ENCODE results near the gene PNPLA1. TPM values are rescaled to one million over a fixed set of nuclear protein-coding genes. Genes with fewer than 3 reads are reported as not detected.

PNPLA1 gene
- total RNA-seq, 1 experiment from 2014 or later: 0.29 TPM

GRCh38 chr6:36292170-36292569 lies 22.3 kb downstream of the PNPLA1 start:
- ChIA-PET CTCF (no interaction called here), POLR2A (ENCODE audit: unreplicated experiment) (no interaction called here)
- Histone ChIP-seq H3K27me3 (ENCODE audit: low read length) (peaks cover 14% of the 10 kb centered on the region; the same call in 1 of the 2 replicates), H3K27ac (ENCODE audit: low read length) (no peak overlapping the region), H3K4me3 (ENCODE audit: low read length) (no peak overlapping the region), H3K36me3 (ENCODE audit: low read depth, low read length) (no peaks in the 10 kb centered on the region), H3K9ac (ENCODE audit: low read length) (no peak overlapping the region), H3F3A (ENCODE audit: low read length, unreplicated experiment) (no peaks in the 10 kb centered on the region), H3K9me3 (ENCODE audit: low read length) (no peaks in the 10 kb centered on the region), H3K79me2 (ENCODE audit: low read length) (no peaks in the 10 kb centered on the region), H4K20me1 (ENCODE audit: low read length) (no peaks in the 10 kb centered on the region), H2AFZ (ENCODE audit: low read length) (no peak overlapping the region), H3K9me2 (replicated peaks; ENCODE audit: low read length) (no peaks in the 10 kb centered on the region), H3K4me1 (ENCODE audit: insufficient read depth, low read length) (no peaks in the 10 kb centered on the region; the same call in 1 of the 2 replicates), H3K4me2 (ENCODE audit: low read length) (no peak overlapping the region)
- TF ChIP-seq, protein P1, sequence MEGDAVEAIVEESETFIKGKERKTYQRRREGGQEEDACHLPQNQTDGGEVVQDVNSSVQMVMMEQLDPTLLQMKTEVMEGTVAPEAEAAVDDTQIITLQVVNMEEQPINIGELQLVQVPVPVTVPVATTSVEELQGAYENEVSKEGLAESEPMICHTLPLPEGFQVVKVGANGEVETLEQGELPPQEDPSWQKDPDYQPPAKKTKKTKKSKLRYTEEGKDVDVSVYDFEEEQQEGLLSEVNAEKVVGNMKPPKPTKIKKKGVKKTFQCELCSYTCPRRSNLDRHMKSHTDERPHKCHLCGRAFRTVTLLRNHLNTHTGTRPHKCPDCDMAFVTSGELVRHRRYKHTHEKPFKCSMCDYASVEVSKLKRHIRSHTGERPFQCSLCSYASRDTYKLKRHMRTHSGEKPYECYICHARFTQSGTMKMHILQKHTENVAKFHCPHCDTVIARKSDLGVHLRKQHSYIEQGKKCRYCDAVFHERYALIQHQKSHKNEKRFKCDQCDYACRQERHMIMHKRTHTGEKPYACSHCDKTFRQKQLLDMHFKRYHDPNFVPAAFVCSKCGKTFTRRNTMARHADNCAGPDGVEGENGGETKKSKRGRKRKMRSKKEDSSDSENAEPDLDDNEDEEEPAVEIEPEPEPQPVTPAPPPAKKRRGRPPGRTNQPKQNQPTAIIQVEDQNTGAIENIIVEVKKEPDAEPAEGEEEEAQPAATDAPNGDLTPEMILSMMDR (conservative IDR thresholded peaks at IDR 0.05; ENCODE audit: low read depth, low read length): no peak
- TF ChIP-seq EZH2 (IDR thresholded peaks at IDR 0.05; ENCODE audit: low read length, unreplicated experiment) (no peak), EZH2phosphoT487 (IDR thresholded peaks at IDR 0.05; ENCODE audit: borderline replicate concordance, low read length) (no peak)
- intact Hi-C loops (cut with micrococcal nuclease): no loop called here
- no peak for ATAC-seq
- DNase-seq: no peak
- no TSS peak for BruUV-seq (replicated peaks)

DNA sequence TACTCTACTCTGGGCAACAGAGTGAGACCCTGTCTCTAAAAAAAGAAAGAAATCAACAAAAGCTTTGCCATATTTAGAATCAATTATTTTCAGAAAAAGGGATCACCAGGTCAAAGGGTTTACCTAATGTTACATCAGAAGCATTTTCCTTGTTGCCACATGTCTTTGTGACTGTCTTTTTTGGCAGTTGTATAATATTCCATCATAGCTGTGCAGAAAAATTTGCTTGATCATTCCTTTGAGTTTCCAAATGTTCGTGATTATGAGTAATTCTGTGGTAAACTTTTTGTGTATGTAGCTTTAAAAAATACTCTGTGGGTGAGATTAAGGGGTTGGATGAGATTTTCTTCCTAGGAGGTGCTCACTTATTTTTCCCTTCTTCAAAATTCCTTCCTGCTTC lies 26.4 kb downstream of the PNPLA1 start:
- no TSS peak for BruUV-seq (replicated peaks)
- H3K9me3 ChIP-seq (ENCODE audit: low read length): no peaks in the 10 kb centered on the region
- H3K27me3 ChIP-seq (ENCODE audit: low read length): peaks cover 14% of the 10 kb centered on the region; the same call in 1 of the 2 replicates
- no peak overlapping the region for H3K9ac ChIP-seq (ENCODE audit: low read length)
- H3K27ac ChIP-seq (ENCODE audit: low read length): no peak overlapping the region
- H2AFZ ChIP-seq (ENCODE audit: low read length): no peak overlapping the region
- DNase-seq: no peak
- H3K4me2 ChIP-seq (ENCODE audit: low read length): no peak overlapping the region
- H3F3A ChIP-seq (ENCODE audit: low read length, unreplicated experiment): no peaks in the 10 kb centered on the region
- ChIA-PET POLR2A (ENCODE audit: unreplicated experiment) (no interaction called here), CTCF (interaction anchor here (0.6 kb wide), 1 partner anchor 177 kb away, joined by 7 read pairs; no protein-coding TSS in a partner anchor)
- no peaks in the 10 kb centered on the region for H3K4me1 ChIP-seq (ENCODE audit: insufficient read depth, low read length)
- ATAC-seq: no peak
- H4K20me1 ChIP-seq (ENCODE audit: low read length): no peaks in the 10 kb centered on the region
- TF ChIP-seq EZH2phosphoT487 (IDR thresholded peaks at IDR 0.05; ENCODE audit: borderline replicate concordance, low read length) (no peak), EZH2 (IDR thresholded peaks at IDR 0.05; ENCODE audit: low read length, unreplicated experiment) (no peak)
- TF ChIP-seq, protein P1 (conservative IDR thresholded peaks at IDR 0.05; ENCODE audit: low read depth, low read length): no peak
- no peaks in the 10 kb centered on the region for H3K79me2 ChIP-seq (ENCODE audit: low read length)
- H3K36me3 ChIP-seq (ENCODE audit: low read depth, low read length): no peaks in the 10 kb centered on the region
- intact Hi-C loops (cut with micrococcal nuclease): no loop called here
- no peak overlapping the region for H3K4me3 ChIP-seq (ENCODE audit: low read length)
- H3K9me2 ChIP-seq (replicated peaks; ENCODE audit: low read length): no peaks in the 10 kb centered on the region

DNA sequence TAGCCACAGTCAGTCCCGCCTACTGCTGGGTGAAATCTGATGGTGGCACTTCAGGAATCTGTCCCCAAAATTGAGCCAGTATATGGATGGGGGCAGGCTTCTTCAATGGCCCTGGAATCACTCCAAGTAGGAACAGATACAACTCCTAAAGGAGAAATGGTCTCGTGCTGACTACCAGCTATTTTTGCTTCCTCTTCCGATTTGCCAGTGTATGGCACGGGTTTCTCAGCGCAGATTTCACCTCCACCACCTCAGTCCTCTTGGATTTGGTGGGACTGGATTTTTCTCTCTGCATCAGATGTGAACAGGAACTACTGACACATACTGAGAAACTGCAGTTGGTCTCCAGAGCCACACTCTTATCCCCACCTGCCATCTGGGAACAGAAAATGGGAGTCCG lies 27.2 kb downstream of the PNPLA1 start:
- H3K79me2 ChIP-seq (ENCODE audit: low read length): no peaks in the 10 kb centered on the region
- POLR2A ChIA-PET (ENCODE audit: unreplicated experiment): no interaction called here
- intact Hi-C loops (cut with micrococcal nuclease): no loop called here

More for the DNA sequence above, 27.2 kb downstream of the PNPLA1 start:
- CTCF ChIA-PET: no interaction called here
- Histone ChIP-seq H3K36me3 (ENCODE audit: low read depth, low read length) (no peaks in the 10 kb centered on the region), H3K27me3 (ENCODE audit: low read length) (peaks cover 14% of the 10 kb centered on the region; the same call in 1 of the 2 replicates), H3K4me3 (ENCODE audit: low read length) (no peak overlapping the region), H3F3A (ENCODE audit: low read length, unreplicated experiment) (no peaks in the 10 kb centered on the region), H3K4me2 (ENCODE audit: low read length) (no peak overlapping the region), H3K9me2 (replicated peaks; ENCODE audit: low read length) (no peaks in the 10 kb centered on the region), H3K4me1 (ENCODE audit: insufficient read depth, low read length) (no peaks in the 10 kb centered on the region), H3K27ac (ENCODE audit: low read length) (no peak overlapping the region), H3K9ac (ENCODE audit: low read length) (no peak overlapping the region), H3K9me3 (ENCODE audit: low read length) (no peaks in the 10 kb centered on the region), H2AFZ (ENCODE audit: low read length) (no peak overlapping the region), H4K20me1 (ENCODE audit: low read length) (no peaks in the 10 kb centered on the region)
- DNase-seq (no peak), ATAC-seq (no peak)
- no TSS peak for BruUV-seq (replicated peaks)
- TF ChIP-seq EZH2phosphoT487 (IDR thresholded peaks at IDR 0.05; ENCODE audit: borderline replicate concordance, low read length): no peak
